ENCODE results near the gene FAR2.

FAR2 gene

GRCh38 chr12:29223956-29224543, 75.0 kb downstream of the FAR2 start:
- no peak overlapping the region for H3K9ac ChIP-seq (ENCODE audit: low read length)
- no peak overlapping the region for H3K27ac ChIP-seq (ENCODE audit: low read depth, low read length, poor library complexity, severe bottlenecking)
- no peaks in the 10 kb centered on the region for H3K36me3 ChIP-seq (ENCODE audit: insufficient read depth, low read length)
- no peaks in the 10 kb centered on the region for H3K79me2 ChIP-seq (ENCODE audit: insufficient read depth, low read length)
- no peak overlapping the region for H2AFZ ChIP-seq (ENCODE audit: low read length)
- H3K4me2 ChIP-seq (ENCODE audit: low read length), result no peak overlapping the region
- no peaks in the 10 kb centered on the region for H3K4me1 ChIP-seq (ENCODE audit: insufficient read depth, low read length, severe bottlenecking)
- H4K20me1 ChIP-seq (ENCODE audit: insufficient read depth, low read length), result no peaks in the 10 kb centered on the region
- H3K9me2 ChIP-seq (ENCODE audit: low read depth, low read length), result no peaks in the 10 kb centered on the region
- no peaks in the 10 kb centered on the region for H3F3A ChIP-seq (ENCODE audit: insufficient read depth, low read length)
- no peaks in the 10 kb centered on the region for H3K27me3 ChIP-seq (ENCODE audit: insufficient read depth, low read length)
- H3K4me3 ChIP-seq (ENCODE audit: low read depth, low read length, poor library complexity, severe bottlenecking), result no peak overlapping the region
- TF ChIP-seq CTCF (IDR thresholded peaks at IDR 0.05; ENCODE audit: low read length), result no peak
- TF ChIP-seq EZH2 (IDR thresholded peaks at IDR 0.05; ENCODE audit: borderline replicate concordance, low read length), result no peak
- H3K9me3 ChIP-seq (ENCODE audit: low read length), result no peaks in the 10 kb centered on the region

GRCh38 chr12:29224572-29224971, 75.5 kb downstream of the FAR2 start:
- Histone ChIP-seq H3K27ac (ENCODE audit: low read depth, low read length, poor library complexity, severe bottlenecking) (no peak overlapping the region), H2AFZ (ENCODE audit: low read length) (no peak overlapping the region), H3K79me2 (ENCODE audit: insufficient read depth, low read length) (no peaks in the 10 kb centered on the region), H3K27me3 (ENCODE audit: insufficient read depth, low read length) (no peaks in the 10 kb centered on the region), H3K4me1 (ENCODE audit: insufficient read depth, low read length, severe bottlenecking) (no peaks in the 10 kb centered on the region), H3K9me2 (ENCODE audit: low read depth, low read length) (no peaks in the 10 kb centered on the region), H3K9ac (ENCODE audit: low read length) (no peak overlapping the region), H3F3A (ENCODE audit: insufficient read depth, low read length) (no peaks in the 10 kb centered on the region), H3K36me3 (ENCODE audit: insufficient read depth, low read length) (no peaks in the 10 kb centered on the region), H3K4me3 (ENCODE audit: low read depth, low read length, poor library complexity, severe bottlenecking) (no peak overlapping the region), H3K9me3 (ENCODE audit: low read length) (no peaks in the 10 kb centered on the region), H3K4me2 (ENCODE audit: low read length) (no peak overlapping the region), H4K20me1 (ENCODE audit: insufficient read depth, low read length) (no peaks in the 10 kb centered on the region)
- TF ChIP-seq CTCF (IDR thresholded peaks at IDR 0.05; ENCODE audit: low read length), result no peak
- TF ChIP-seq EZH2 (IDR thresholded peaks at IDR 0.05; ENCODE audit: borderline replicate concordance, low read length), result no peak

GRCh38 chr12:29225834-29226233, 76.8 kb downstream of the FAR2 start:
- Histone ChIP-seq H3K79me2 (ENCODE audit: insufficient read depth, low read length) (no peaks in the 10 kb centered on the region), H3K27me3 (ENCODE audit: insufficient read depth, low read length) (no peaks in the 10 kb centered on the region), H2AFZ (ENCODE audit: low read length) (no peak overlapping the region), H4K20me1 (ENCODE audit: insufficient read depth, low read length) (no peaks in the 10 kb centered on the region), H3K9me3 (ENCODE audit: low read length) (no peaks in the 10 kb centered on the region), H3K4me3 (ENCODE audit: low read depth, low read length, poor library complexity, severe bottlenecking) (no peak overlapping the region), H3K9ac (ENCODE audit: low read length) (no peak overlapping the region), H3K9me2 (ENCODE audit: low read depth, low read length) (no peaks in the 10 kb centered on the region), H3K27ac (ENCODE audit: low read depth, low read length, poor library complexity, severe bottlenecking) (no peak overlapping the region), H3K4me1 (ENCODE audit: insufficient read depth, low read length, severe bottlenecking) (no peaks in the 10 kb centered on the region), H3F3A (ENCODE audit: insufficient read depth, low read length) (no peaks in the 10 kb centered on the region), H3K4me2 (ENCODE audit: low read length) (no peak overlapping the region), H3K36me3 (ENCODE audit: insufficient read depth, low read length) (no peaks in the 10 kb centered on the region)
- TF ChIP-seq CTCF (IDR thresholded peaks at IDR 0.05; ENCODE audit: low read length) (no peak), EZH2 (IDR thresholded peaks at IDR 0.05; ENCODE audit: borderline replicate concordance, low read length) (no peak)
